HepG2 (cell line): ENCODE results near the gene MED20. TPM values are rescaled to one million over a fixed set of nuclear protein-coding genes. Genes with fewer than 3 reads are reported as not detected.

ENCODE experiments used
- ARID2 ChIP-seq: sonication (generic); formaldehyde crosslinking; IDR thresholded peaks from 2 replicates; pipeline ENCODE4 v1.8.1; 2022; ENCODE audit warnings: mild to moderate bottlenecking, missing genetic modification reagents, borderline replicate concordance
- DPF2 ChIP-seq: sonication (generic); formaldehyde crosslinking; IDR thresholded peaks from 2 replicates; pipeline ENCODE4 v1.4.0; 2020; ENCODE audit warnings: mild to moderate bottlenecking, low read depth, missing genetic modification reagents, borderline replicate concordance
- ELF4 ChIP-seq: sonication (generic); formaldehyde crosslinking; IDR thresholded peaks from 2 replicates; pipeline ENCODE4 v1.5.0; 2020; ENCODE audit warnings: missing genetic modification reagents, mild to moderate bottlenecking, moderate library complexity, borderline replicate concordance
- PHF5A ChIP-seq: IDR thresholded peaks from one replicate; pipeline ENCODE4 v1.6.1; 2018; ENCODE audit warnings: low read depth, missing genetic modification reagents; ENCODE audit not compliant: unreplicated experiment
- PLSCR1 ChIP-seq: sonication (generic); formaldehyde crosslinking; IDR thresholded peaks from 2 replicates; pipeline ENCODE4 v1.5.0; 2020; ENCODE audit warnings: missing genetic modification reagents, mild to moderate bottlenecking, borderline replicate concordance
- SRY ChIP-seq: sonication (generic); formaldehyde crosslinking; IDR thresholded peaks from 2 replicates; pipeline ENCODE4 v1.8.0; 2022; ENCODE audit warnings: mild to moderate bottlenecking, missing genetic modification reagents
- TFDP1 ChIP-seq: IDR thresholded peaks from 2 replicates; pipeline ENCODE4 v1.6.1; 2016; ENCODE audit warnings: missing compliant biosample characterization, missing genetic modification reagents, borderline replicate concordance
- TFDP2 ChIP-seq: sonication (generic); formaldehyde crosslinking; IDR thresholded peaks from 2 replicates; pipeline ENCODE4 v1.4.0; 2020; ENCODE audit warnings: missing genetic modification reagents
- YEATS4 ChIP-seq: sonication (generic); formaldehyde crosslinking; IDR thresholded peaks from 2 replicates; pipeline ENCODE4 v1.4.0; 2020; ENCODE audit warnings: missing genetic modification reagents, borderline replicate concordance
- ZBTB10 ChIP-seq: sonication (generic); formaldehyde crosslinking; IDR thresholded peaks from 2 replicates; pipeline ENCODE4 v1.4.0; 2020; ENCODE audit warnings: missing genetic modification reagents, borderline replicate concordance
- ZNF232 ChIP-seq: sonication (generic); formaldehyde crosslinking; IDR thresholded peaks from 2 replicates; pipeline ENCODE4 v1.4.0; 2020; ENCODE audit warnings: missing genetic modification reagents, borderline replicate concordance
- ZNF350 ChIP-seq: sonication (generic); formaldehyde crosslinking; IDR thresholded peaks from 2 replicates; pipeline ENCODE4 v1.4.0; 2020; ENCODE audit warnings: mild to moderate bottlenecking, low read depth, missing genetic modification reagents, borderline replicate concordance
- ZNF672 ChIP-seq: sonication (generic); formaldehyde crosslinking; IDR thresholded peaks from 2 replicates; pipeline ENCODE4 v1.8.1; 2022; ENCODE audit warnings: missing genetic modification reagents
- ZNF724P ChIP-seq: sonication (generic); formaldehyde crosslinking; IDR thresholded peaks from 2 replicates; pipeline ENCODE4 v1.8.0; 2022; ENCODE audit warnings: missing genetic modification reagents, borderline replicate concordance
- ZNF749 ChIP-seq: sonication (generic); formaldehyde crosslinking; IDR thresholded peaks from 2 replicates; pipeline ENCODE4 v1.8.0; 2022; ENCODE audit warnings: mild to moderate bottlenecking, missing genetic modification reagents, moderate library complexity, borderline replicate concordance
- ZNF776 ChIP-seq: sonication (generic); formaldehyde crosslinking; IDR thresholded peaks from 2 replicates; pipeline ENCODE4 v1.4.0; 2020; ENCODE audit warnings: mild to moderate bottlenecking, missing genetic modification reagents
- polyA plus RNA-seq, 8 experiments: library from polyadenylated mRNA; depleted of rRNA in 3 of 8; stranded (reverse) in 7 of 8; unstranded in 1 of 8; fragments of >200 nt; fragmentation: Illumina TruSeq in 4 of 8; extraction: Trizol in 4 of 8; gene quantifications; 2 replicates each; pipeline versions ENCODE4 v1.2.1 to v1.2.3, GENCODE V29; 2011 to 2016; ENCODE audit warnings: low read depth in 4 of 8, missing spikeins in 1 of 8, mixed read lengths in 1 of 8; ENCODE audit not compliant: insufficient read depth in 1 of 8
- total RNA-seq, 5 experiments: library from RNA; depleted of rRNA; stranded (reverse); fragments of >200 nt; fragmentation: Illumina TruSeq; extraction: Trizol; gene quantifications; 2 replicates each; pipeline ENCODE4 v1.2.3, GENCODE V29; 2016; ENCODE audit warnings: low read depth in 1 of 5
- TF ChIP-seq, protein P1 (sequence below): sonication (generic); formaldehyde crosslinking; IDR thresholded peaks from 2 replicates; pipeline ENCODE4 v1.5.0; 2020; ENCODE audit warnings: mild to moderate bottlenecking, missing genetic modification reagents
- TF ChIP-seq, protein P2 (sequence below): sonication (generic); formaldehyde crosslinking; IDR thresholded peaks from 2 replicates; pipeline ENCODE4 v1.4.0; 2020; ENCODE audit warnings: missing genetic modification reagents; ENCODE audit errors: not compliant biosample characterization

The MED20 gene
- total and polyA plus RNA-seq, 2 of the 13 experiments (the other 11 are each of a cell fraction or from before 2014, with no cell fraction given) = 28.1 to 41.1 TPM

GRCh38 chr6:41895300-41896233 is 25.4 kb downstream of the MED20 start, which contains the start of gene USP49 (continued):
- no peak for TF ChIP-seq PLSCR1 (CRISPR knock-in tag)
- peak; percentile 47 for TF ChIP-seq YEATS4 (CRISPR knock-in tag)
- TF ChIP-seq, protein P1, sequence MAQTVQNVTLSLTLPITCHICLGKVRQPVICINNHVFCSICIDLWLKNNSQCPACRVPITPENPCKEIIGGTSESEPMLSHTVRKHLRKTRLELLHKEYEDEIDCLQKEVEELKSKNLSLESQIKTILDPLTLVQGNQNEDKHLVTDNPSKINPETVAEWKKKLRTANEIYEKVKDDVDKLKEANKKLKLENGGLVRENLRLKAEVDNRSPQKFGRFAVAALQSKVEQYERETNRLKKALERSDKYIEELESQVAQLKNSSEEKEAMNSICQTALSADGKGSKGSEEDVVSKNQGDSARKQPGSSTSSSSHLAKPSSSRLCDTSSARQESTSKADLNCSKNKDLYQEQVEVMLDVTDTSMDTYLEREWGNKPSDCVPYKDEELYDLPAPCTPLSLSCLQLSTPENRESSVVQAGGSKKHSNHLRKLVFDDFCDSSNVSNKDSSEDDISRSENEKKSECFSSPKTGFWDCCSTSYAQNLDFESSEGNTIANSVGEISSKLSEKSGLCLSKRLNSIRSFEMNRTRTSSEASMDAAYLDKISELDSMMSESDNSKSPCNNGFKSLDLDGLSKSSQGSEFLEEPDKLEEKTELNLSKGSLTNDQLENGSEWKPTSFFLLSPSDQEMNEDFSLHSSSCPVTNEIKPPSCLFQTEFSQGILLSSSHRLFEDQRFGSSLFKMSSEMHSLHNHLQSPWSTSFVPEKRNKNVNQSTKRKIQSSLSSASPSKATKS (CRISPR knock-in tag) = no peak
- no peak for TF ChIP-seq PHF5A (CRISPR knock-in tag)
- no peak for TF ChIP-seq ZNF776 (CRISPR knock-in tag)
- no peak for TF ChIP-seq ZBTB10 (CRISPR knock-in tag)
- peak; percentile 60 for TF ChIP-seq TFDP2
- no peak for TF ChIP-seq ZNF724P (CRISPR knock-in tag)
- TF ChIP-seq SRY = peak; percentile 78; the same call in 1 of the 2 replicates
- TF ChIP-seq ZNF232 = no peak
- TF ChIP-seq DPF2 (CRISPR knock-in tag) = no peak
- no peak for TF ChIP-seq ARID2
- TF ChIP-seq ZNF672 (CRISPR knock-in tag) = no peak
- no peak for TF ChIP-seq ZNF749
- TF ChIP-seq TFDP1 (CRISPR knock-in tag) = 0 out of 2 replicates have a peak, but pooled peaks have one; percentile 12
- TF ChIP-seq, protein P2, sequence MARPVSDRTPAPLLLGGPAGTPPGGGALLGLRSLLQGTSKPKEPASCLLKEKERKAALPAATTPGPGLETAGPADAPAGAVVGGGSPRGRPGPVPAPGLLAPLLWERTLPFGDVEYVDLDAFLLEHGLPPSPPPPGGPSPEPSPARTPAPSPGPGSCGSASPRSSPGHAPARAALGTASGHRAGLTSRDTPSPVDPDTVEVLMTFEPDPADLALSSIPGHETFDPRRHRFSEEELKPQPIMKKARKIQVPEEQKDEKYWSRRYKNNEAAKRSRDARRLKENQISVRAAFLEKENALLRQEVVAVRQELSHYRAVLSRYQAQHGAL = no peak
- 0 out of 2 replicates have a peak, but pooled peaks have one; percentile 54 for TF ChIP-seq ELF4
- peak; percentile 74 for TF ChIP-seq ZNF350 (CRISPR knock-in tag)
